NCI-H2227 (cell line): ENCODE data around the gene MYRIP.
A peak's percentile ranks its signal among the peaks of the same experiment; 100 is the strongest.

Experiments used
- DNase-seq: peaks from one replicate; lab custom pipeline; 2025; ENCODE audit not compliant: unreplicated experiment; lab: John Stamatoyannopoulos, UW

The MYRIP gene

GRCh38 chr3:40308725-40309417 lies 499.5 kb downstream of the MYRIP start:
- DNase-seq, result peak; percentile 35

GRCh38 chr3:40309418-40309924 lies 500.1 kb downstream of the MYRIP start, which contains the start of gene EIF1B:
EIF1B (plus strand) TSS chr3:40309707; CDS start chr3:40309942, 235 bp downstream.
- peak; percentile 96 for DNase-seq
